Measurements from ENCODE around the gene FGF22. TPM values are rescaled to one million over a fixed set of nuclear protein-coding genes. Genes with fewer than 3 reads are reported as not detected.

The FGF22 gene
- total RNA-seq, 5 donors from 2014 or later (not counting 1 experiment from before 2014, with no cell fraction given) = 0.35 to 3.9 (median 2.8) TPM

DNA sequence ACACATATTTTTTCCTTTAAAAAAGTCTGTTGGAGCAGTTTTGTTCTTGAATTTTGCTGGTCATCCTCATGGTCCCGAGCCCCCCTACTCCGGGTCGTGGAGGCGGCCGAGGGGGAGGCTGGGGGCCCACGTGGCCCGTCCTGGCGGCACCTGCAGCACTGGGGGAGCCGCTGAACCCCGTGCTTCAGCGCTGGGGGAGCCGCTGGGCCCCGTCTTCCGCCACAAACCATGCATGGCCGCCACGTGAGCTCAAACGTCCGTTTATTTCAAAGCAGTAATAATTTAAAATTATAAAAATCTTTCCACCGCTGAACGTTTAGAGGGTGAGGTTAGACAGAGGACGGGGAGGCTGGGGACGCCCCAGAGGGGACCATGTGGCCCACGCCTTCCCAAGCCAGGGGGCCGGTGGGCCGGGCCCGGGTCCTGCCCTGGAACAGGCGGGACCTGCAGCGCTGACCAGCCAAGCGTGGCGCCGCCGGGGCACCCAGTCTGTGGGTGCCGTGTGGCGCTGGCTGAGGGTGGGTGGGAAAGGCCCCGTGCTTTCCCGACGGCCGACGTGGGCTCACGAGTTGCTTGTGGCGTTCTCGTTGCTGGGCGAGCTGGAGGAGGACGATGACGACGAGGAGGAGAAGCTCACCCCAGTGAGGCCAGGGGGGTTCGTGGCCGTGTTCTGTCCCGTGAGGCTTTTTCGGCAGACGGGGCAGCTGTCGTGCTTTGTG, 8.0 kb downstream of the FGF22 start:
- Histone ChIP-seq H3K4me1 (ENCODE audit: control insufficient read depth in 1 of 2, extremely low read depth in 1 of 2, insufficient read depth in 2 of 2, low read length in 2 of 2) (peaks cover 0 to 8% of the 10 kb centered on the region in 2 experiments), H3K9me3 (no peaks in the 10 kb centered on the region), H3K36me3 (ENCODE audit: control insufficient read depth in 2 of 2, extremely low read depth in 1 of 2, insufficient read depth in 1 of 2, low read length in 1 of 2) (peaks cover 44 to 61% of the 10 kb centered on the region in 2 donors), H3K27ac (ENCODE audit: low read length) (no peak overlapping the region), H3K4me3 (ENCODE audit: control insufficient read depth in 1 of 2, extremely low read depth in 1 of 2, low read length in 1 of 2) (no peak overlapping the region), H3K27me3 (replicated peaks in 1 of 2; ENCODE audit: control insufficient read depth in 2 of 2, extremely low read depth in 1 of 2, insufficient read depth in 2 of 2, low read length in 1 of 2) (no peaks in the 10 kb centered on the region)
- H3K36me3 Mint-ChIP-seq = peaks cover 6% of the 10 kb centered on the region
- POLR2A ChIA-PET = no interaction called here
- H3K4me3 Mint-ChIP-seq = no peak overlapping the region
- H3K27me3 Mint-ChIP-seq = no peaks in the 10 kb centered on the region
- ATAC-seq (replicated peaks in 1 of 4) = no peak
- H3K27ac Mint-ChIP-seq = no peak overlapping the region
- DNase-seq = no peak
- H3K9me3 Mint-ChIP-seq = no peaks in the 10 kb centered on the region
- 93% methylated on average over 32 of the region's 52 CpGs for WGBS (ENCODE audit: insufficient coverage)
- peaks cover 0 to 2% (median 0%) of the 10 kb centered on the region in 3 donors for H3K4me1 Mint-ChIP-seq
- CTCF ChIA-PET = no interaction called here

DNA sequence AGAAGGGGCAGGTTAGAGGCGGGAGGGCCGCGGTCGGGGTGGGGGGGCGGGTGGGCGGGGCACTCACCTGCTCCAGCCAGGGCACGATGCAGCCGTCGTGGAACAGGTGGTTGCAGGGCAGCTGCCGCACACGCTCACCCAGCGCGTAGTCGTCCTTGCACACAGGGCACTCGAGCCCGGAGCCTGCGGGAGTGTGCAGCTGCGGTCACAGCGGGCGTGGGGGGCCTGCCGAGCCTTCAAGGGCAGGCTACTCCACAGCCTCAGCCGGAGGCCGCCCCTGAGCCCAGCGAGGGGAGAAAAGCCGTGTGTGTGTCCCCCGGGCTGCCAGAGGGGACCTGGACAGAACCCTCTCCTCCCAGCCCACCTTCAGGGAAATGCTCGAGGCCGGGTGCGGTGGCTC, 8.6 kb downstream of the FGF22 start:
- DNase-seq (no peak), ATAC-seq (replicated peaks in 1 of 4) (no peak)
- H3K4me3 ChIP-seq (ENCODE audit: control insufficient read depth in 1 of 2, extremely low read depth in 1 of 2, low read length in 1 of 2) = no peak overlapping the region
- H3K27ac ChIP-seq (ENCODE audit: low read length) = no peak overlapping the region
- Mint-ChIP-seq H3K4me3 (no peak overlapping the region), H3K9me3 (no peaks in the 10 kb centered on the region), H3K27me3 (no peaks in the 10 kb centered on the region), H3K27ac (no peak overlapping the region), H3K4me1 (peaks cover 0 to 4% (median 0%) of the 10 kb centered on the region in 3 donors), H3K36me3 (peaks cover 6% of the 10 kb centered on the region)
- H3K36me3 ChIP-seq (ENCODE audit: control insufficient read depth in 2 of 2, extremely low read depth in 1 of 2, insufficient read depth in 1 of 2, low read length in 1 of 2) = peaks cover 49 to 67% of the 10 kb centered on the region in 2 donors
- H3K27me3 ChIP-seq (replicated peaks in 1 of 2; ENCODE audit: control insufficient read depth in 2 of 2, extremely low read depth in 1 of 2, insufficient read depth in 2 of 2, low read length in 1 of 2) = no peaks in the 10 kb centered on the region
- H3K9me3 ChIP-seq = no peaks in the 10 kb centered on the region
- CTCF ChIA-PET = no interaction called here
- 91% methylated on average over 18 of the region's 29 CpGs for WGBS (ENCODE audit: insufficient coverage)
- POLR2A ChIA-PET = no interaction called here
- H3K4me1 ChIP-seq (ENCODE audit: control insufficient read depth in 1 of 2, extremely low read depth in 1 of 2, insufficient read depth in 2 of 2, low read length in 2 of 2) = peaks cover 0 to 13% of the 10 kb centered on the region in 2 experiments

DNA sequence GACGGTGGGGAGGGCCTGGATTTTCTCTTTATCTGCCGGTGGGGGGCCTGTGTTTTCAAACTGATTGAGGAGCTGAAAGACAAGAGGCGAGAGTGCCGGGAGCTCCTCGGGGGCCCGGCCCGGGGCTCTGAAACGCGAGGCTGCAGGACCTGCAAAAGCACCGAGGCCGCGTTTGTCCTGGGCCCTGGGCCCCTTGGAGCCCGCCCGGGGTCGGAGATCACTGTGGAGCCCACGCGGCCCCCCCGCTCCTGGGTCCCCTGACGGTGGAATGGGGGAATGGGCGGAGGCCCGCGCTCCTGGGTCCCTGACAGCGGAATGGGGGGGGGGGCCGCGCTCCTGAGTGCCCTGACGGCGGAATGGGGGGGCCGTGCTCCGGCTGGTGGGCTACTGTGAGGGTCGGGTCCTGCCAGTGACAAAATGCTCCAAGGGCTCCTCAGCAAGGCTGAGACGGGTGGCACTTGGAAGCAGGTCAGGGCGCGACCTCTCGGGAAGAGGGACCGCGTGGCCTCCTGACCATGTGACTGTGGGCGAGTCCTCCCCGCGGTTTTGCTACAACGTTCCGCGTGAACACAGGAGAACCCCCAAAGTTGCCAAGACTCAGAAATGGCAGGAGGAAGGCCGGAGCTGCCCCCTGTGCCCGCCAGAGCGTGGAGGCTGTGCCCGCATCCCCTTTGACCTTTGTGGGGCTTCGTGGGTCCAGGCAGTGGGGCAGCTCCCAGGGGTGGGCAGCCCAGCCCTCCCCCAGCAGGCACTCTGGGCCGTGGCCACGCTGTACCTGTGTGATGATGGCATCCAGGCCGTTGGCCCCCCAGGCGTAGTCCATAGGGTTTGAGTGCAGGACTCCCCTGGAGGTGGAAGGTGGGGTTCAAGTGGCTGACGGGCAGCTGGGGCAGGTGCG, 9.5 kb downstream of the FGF22 start:
- H3K36me3 ChIP-seq (ENCODE audit: control insufficient read depth in 2 of 2, extremely low read depth in 1 of 2, insufficient read depth in 1 of 2, low read length in 1 of 2) = peaks cover 58 to 75% of the 10 kb centered on the region in 2 donors
- Mint-ChIP-seq H3K4me1 (peaks cover 0 to 11% (median 4%) of the 10 kb centered on the region in 3 donors), H3K9me3 (no peaks in the 10 kb centered on the region), H3K27me3 (no peaks in the 10 kb centered on the region), H3K27ac (no peak overlapping the region), H3K36me3 (peaks cover 6% of the 10 kb centered on the region), H3K4me3 (no peak overlapping the region)
- POLR2A ChIA-PET = no interaction called here
- peaks cover 0 to 22% of the 10 kb centered on the region in 2 experiments for H3K4me1 ChIP-seq (ENCODE audit: control insufficient read depth in 1 of 2, extremely low read depth in 1 of 2, insufficient read depth in 2 of 2, low read length in 2 of 2)
- DNase-seq (no peak), ATAC-seq (replicated peaks in 1 of 4) (no peak)
- CTCF ChIA-PET = no interaction called here
- H3K4me3 ChIP-seq (ENCODE audit: control insufficient read depth in 1 of 2, extremely low read depth in 1 of 2, low read length in 1 of 2) = no peak overlapping the region
- no peak overlapping the region for H3K27ac ChIP-seq (ENCODE audit: low read length)
- H3K9me3 ChIP-seq = no peaks in the 10 kb centered on the region
- H3K27me3 ChIP-seq (replicated peaks in 1 of 2; ENCODE audit: control insufficient read depth in 2 of 2, extremely low read depth in 1 of 2, insufficient read depth in 2 of 2, low read length in 1 of 2) = no peaks in the 10 kb centered on the region
- 94% methylated on average over 34 of the region's 53 CpGs for whole genome bisulfite sequencing (ENCODE audit: insufficient coverage)

DNA sequence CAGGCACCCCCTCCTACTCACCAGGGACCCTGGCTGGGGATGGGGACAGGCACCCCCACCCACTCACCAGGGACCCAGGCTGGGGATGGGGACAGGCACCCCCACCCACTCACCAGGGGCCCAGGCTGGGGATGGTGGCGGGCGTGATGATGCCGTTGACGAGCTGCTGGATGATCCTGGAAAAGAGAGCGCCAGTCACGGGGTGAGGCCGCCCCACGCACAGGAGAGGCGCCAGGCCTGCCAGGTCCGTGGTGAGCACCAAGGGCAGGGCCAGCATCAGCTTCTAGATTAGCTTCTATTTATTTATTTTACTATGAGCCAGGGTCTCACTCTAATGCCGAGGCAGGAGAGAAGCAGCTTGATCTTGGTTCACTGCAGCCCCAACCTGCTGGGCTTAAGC, 10.4 kb downstream of the FGF22 start:
- H3K4me3 Mint-ChIP-seq = no peak overlapping the region
- Histone ChIP-seq H3K4me3 (ENCODE audit: control insufficient read depth in 1 of 2, extremely low read depth in 1 of 2, low read length in 1 of 2) (no peak overlapping the region), H3K9me3 (no peaks in the 10 kb centered on the region), H3K4me1 (ENCODE audit: control insufficient read depth in 1 of 2, extremely low read depth in 1 of 2, insufficient read depth in 2 of 2, low read length in 2 of 2) (peaks cover 0 to 29% of the 10 kb centered on the region in 2 experiments), H3K27ac (ENCODE audit: low read length) (no peak overlapping the region), H3K27me3 (replicated peaks in 1 of 2; ENCODE audit: control insufficient read depth in 2 of 2, extremely low read depth in 1 of 2, insufficient read depth in 2 of 2, low read length in 1 of 2) (no peaks in the 10 kb centered on the region), H3K36me3 (ENCODE audit: control insufficient read depth in 2 of 2, extremely low read depth in 1 of 2, insufficient read depth in 1 of 2, low read length in 1 of 2) (peaks cover 50 to 74% of the 10 kb centered on the region in 2 donors)
- H3K4me1 Mint-ChIP-seq = peaks cover 7 to 17% (median 9%) of the 10 kb centered on the region in 3 donors
- ChIA-PET POLR2A (interaction anchor here in 1 of 2 donors (0.7 kb wide), 1 partner anchor 1005 kb away, joined by 7 read pairs; no protein-coding TSS in a partner anchor), CTCF (interaction anchor here in 1 of 2 donors (0.6 kb wide), 1 partner anchor 9 kb away, joined by 3 read pairs; no protein-coding TSS in a partner anchor)
- 83% methylated on average over 6 of the region's 11 CpGs for WGBS (ENCODE audit: insufficient coverage)
- no peak overlapping the region for H3K27ac Mint-ChIP-seq
- peaks cover 11% of the 10 kb centered on the region for H3K36me3 Mint-ChIP-seq
- ATAC-seq (replicated peaks in 1 of 4) (no peak), DNase-seq (no peak)
- no peaks in the 10 kb centered on the region for H3K9me3 Mint-ChIP-seq
- no peaks in the 10 kb centered on the region for H3K27me3 Mint-ChIP-seq

DNA sequence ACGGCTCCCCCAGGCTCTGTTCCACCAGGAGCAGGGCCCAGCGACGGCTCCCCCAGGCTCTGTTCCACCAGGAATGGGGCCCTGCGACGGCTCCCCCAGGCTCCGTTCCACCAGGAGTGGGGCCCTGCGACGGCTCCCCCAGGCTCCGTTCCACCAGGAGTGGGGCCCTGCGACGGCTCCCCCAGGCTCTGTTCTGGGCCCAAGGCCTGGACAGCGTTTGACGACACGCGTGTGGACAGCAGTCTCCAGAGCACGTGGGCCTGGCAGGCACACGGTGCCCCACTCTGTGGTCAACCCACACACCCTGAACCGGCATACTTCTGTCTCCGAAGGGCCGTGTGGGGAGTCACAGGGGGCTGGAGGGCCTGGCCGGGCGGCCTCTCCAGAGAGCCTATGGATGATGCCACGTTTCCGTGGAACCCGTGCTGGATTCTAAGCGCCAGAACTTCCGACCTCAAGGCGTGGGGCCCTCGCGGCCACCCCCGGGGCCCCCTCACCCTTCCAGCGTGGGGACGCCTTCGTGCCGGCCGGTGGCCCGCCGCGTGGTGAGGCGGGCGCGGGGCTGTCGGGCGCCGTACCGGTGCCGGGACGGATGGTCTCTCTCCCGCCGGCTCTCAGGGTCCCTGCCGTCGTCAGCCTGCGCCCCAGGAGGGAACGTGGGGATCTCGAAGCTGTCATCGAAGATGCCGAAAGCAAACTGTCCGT, 11.6 kb downstream of the FGF22 start:
- H3K9me3 Mint-ChIP-seq = no peaks in the 10 kb centered on the region
- POLR2A ChIA-PET = no interaction called here

DNA sequence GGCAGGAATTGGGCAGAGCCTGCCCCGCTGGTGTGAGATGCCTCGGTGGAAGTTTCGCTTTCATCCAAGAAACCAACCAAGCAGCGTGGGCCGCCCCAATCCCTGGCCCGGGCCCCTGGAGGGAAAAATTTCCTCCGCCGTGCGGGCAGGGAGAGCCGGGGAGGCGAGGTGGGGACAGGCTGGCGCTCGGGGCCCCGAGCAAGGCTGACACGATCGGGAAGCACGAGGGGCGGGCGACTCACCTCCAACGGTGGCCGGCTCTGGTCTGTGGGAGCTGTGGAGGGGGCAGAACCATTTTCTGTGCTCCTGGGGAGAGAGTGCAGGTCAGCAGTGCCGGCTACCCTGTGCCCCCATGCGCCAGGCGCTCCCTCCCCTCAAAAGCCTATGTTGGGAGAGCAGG, 12.3 kb downstream of the FGF22 start:
- ChIA-PET POLR2A (no interaction called here), CTCF (no interaction called here)
- DNase-seq (no peak), ATAC-seq (replicated peaks in 1 of 4) (no peak)
- H3K27me3 ChIP-seq (replicated peaks in 1 of 2; ENCODE audit: control insufficient read depth in 2 of 2, extremely low read depth in 1 of 2, insufficient read depth in 2 of 2, low read length in 1 of 2) = no peaks in the 10 kb centered on the region
- no peak overlapping the region for H3K27ac Mint-ChIP-seq
- no peak overlapping the region for H3K4me3 ChIP-seq (ENCODE audit: control insufficient read depth in 1 of 2, extremely low read depth in 1 of 2, low read length in 1 of 2)
- H3K9me3 ChIP-seq = no peaks in the 10 kb centered on the region
- no peaks in the 10 kb centered on the region for H3K9me3 Mint-ChIP-seq
- 83% methylated on average over 18 of the region's 24 CpGs for WGBS (ENCODE audit: insufficient coverage)
- H3K36me3 Mint-ChIP-seq = peaks cover 8% of the 10 kb centered on the region
- peaks cover 0 to 48% of the 10 kb centered on the region in 2 experiments for H3K4me1 ChIP-seq (ENCODE audit: control insufficient read depth in 1 of 2, extremely low read depth in 1 of 2, insufficient read depth in 2 of 2, low read length in 2 of 2)
- H3K36me3 ChIP-seq (ENCODE audit: control insufficient read depth in 2 of 2, extremely low read depth in 1 of 2, insufficient read depth in 1 of 2, low read length in 1 of 2) = peaks cover 44 to 71% of the 10 kb centered on the region in 2 donors
- H3K4me3 Mint-ChIP-seq = no peak overlapping the region
- H3K27me3 Mint-ChIP-seq = no peaks in the 10 kb centered on the region
- no peak overlapping the region for H3K27ac ChIP-seq (ENCODE audit: low read length)
- H3K4me1 Mint-ChIP-seq = peaks cover 20 to 34% (median 24%) of the 10 kb centered on the region in 3 donors

More for the DNA sequence above, 11.6 kb downstream of the FGF22 start:
- peaks cover 48 to 73% of the 10 kb centered on the region in 2 donors for H3K36me3 ChIP-seq (ENCODE audit: control insufficient read depth in 2 of 2, extremely low read depth in 1 of 2, insufficient read depth in 1 of 2, low read length in 1 of 2)
- peaks cover 0 to 41% of the 10 kb centered on the region in 2 experiments for H3K4me1 ChIP-seq (ENCODE audit: control insufficient read depth in 1 of 2, extremely low read depth in 1 of 2, insufficient read depth in 2 of 2, low read length in 2 of 2)
- peaks cover 16 to 28% (median 20%) of the 10 kb centered on the region in 3 donors for H3K4me1 Mint-ChIP-seq
- ATAC-seq (replicated peaks in 1 of 4) (no peak), DNase-seq (no peak)
- H3K27ac Mint-ChIP-seq = no peak overlapping the region
- no peak overlapping the region for H3K4me3 Mint-ChIP-seq
- CTCF ChIA-PET = no interaction called here
- H3K27ac ChIP-seq (ENCODE audit: low read length) = no peak overlapping the region
- 95% methylated on average over 54 of the region's 58 CpGs for WGBS (ENCODE audit: insufficient coverage)
- H3K36me3 Mint-ChIP-seq = peaks cover 9% of the 10 kb centered on the region
- H3K4me3 ChIP-seq (ENCODE audit: control insufficient read depth in 1 of 2, extremely low read depth in 1 of 2, low read length in 1 of 2) = no peak overlapping the region
- no peaks in the 10 kb centered on the region for H3K9me3 ChIP-seq
- H3K27me3 Mint-ChIP-seq = no peaks in the 10 kb centered on the region
- no peaks in the 10 kb centered on the region for H3K27me3 ChIP-seq (replicated peaks in 1 of 2; ENCODE audit: control insufficient read depth in 2 of 2, extremely low read depth in 1 of 2, insufficient read depth in 2 of 2, low read length in 1 of 2)

Data from T-cell (primary cell).